HG02852 (cell line): ENCODE measurements around the gene TMEM169.

Source experiments
- ATAC-seq: cut with Tn5 transposase; IDR thresholded peaks from one replicate; pipeline ENCODE4 v1.9.1; 2021; ENCODE audit warnings: mild to moderate bottlenecking, moderate library complexity; ENCODE audit not compliant: unreplicated experiment

Gene TMEM169, protein sequence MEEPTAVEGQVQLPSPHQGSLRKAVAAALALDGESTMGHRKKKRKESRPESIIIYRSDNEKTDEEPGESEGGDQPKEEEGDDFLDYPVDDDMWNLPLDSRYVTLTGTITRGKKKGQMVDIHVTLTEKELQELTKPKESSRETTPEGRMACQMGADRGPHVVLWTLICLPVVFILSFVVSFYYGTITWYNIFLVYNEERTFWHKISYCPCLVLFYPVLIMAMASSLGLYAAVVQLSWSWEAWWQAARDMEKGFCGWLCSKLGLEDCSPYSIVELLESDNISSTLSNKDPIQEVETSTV

DNA sequence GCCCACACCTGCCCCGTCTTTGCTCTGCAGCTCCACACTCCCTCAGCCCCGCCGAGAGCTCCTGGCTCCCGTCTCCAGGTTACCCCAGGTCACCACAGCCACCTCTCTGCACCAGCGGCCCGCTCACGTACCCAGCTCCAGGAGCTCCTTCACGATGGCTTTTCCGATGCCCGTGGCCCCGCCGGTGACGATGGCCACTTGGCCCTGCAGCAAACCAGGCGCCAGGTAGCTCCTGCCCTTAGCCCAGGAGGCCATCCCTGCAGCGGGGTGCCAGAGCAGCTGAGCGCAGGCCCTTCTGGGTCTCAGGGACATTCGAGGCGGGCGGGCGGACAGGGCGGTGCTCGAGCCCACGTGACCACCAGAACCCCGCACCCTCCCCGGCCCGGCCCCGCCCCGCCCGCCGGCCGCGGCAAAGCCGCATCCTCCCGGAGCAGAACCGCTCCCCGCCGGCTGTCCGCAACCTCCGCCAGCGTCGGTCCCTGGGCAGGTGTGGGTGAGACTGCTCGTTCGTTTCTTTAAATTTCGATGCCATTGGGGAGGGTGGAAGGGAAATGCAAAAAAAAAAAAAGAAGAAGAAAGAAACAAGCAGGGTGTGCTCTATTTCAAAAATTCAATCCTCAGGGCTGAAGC, at the start of gene TMEM169, which contains the start of gene PECR:
TMEM169 (plus strand) TSS at position 433 of the 630 bp plus-strand sequence. CDS start 14,045 bp downstream, outside the sequence.
PECR (minus strand) TSS at position 323 of the 630 bp plus-strand sequence; CDS start at position 255, 68 bp downstream.
- peak; percentile 92 for ATAC-seq

DNA sequence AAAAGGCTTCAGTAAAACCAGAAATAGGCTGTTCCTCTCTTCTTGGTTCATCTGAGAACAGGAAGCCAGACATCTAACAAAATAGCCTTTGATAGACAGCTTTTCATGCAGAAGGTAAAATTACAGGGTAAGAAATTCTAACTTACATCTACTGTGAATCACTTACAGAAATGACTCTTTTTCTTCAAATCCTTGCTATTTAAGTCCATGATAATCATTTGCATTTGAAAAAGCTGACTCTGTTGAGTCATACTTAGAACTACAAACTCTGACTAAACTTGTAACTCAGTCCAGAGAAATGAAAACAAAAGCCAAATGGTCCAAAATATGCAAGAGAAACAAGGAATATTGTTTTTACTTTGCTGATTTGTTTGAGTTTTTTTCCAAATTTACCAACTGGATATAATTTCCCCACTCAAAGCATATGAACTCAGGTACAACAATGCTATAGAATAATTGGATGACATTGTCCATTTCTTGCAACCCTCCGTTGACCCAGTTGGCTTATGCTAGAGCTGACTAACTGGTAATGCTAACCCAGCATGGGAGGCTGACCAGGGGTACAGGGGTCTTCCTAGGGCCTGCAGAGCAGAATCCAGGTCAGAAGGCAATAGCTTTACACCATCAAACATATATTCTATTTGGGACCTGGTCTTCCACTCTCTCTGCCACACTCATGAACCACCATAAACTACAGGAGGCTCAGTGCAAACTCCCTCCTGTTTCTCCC, 49.6 kb upstream of the TMEM169 start:
- peak; percentile 81 for ATAC-seq

DNA sequence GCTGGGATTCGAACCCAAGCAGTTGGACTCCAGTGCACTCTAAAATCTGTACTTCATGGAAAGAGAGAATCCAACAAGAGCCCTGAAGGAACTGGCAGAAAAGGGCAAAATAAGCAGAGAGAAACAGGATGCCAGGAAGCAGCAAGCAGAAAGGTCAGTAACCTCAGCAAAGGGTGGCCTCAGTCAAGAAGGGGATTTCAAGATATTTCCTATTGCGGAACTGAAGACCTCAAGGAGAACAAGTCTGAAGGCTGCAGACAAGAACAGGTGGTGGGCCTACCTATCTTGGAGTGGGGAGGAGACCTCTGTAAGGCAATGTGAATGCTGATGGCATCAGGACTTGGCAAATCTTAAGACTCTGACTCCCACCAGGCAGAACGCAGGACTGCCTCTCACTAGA, 48.3 kb upstream of the TMEM169 start:
- peak; percentile 34 for ATAC-seq

DNA sequence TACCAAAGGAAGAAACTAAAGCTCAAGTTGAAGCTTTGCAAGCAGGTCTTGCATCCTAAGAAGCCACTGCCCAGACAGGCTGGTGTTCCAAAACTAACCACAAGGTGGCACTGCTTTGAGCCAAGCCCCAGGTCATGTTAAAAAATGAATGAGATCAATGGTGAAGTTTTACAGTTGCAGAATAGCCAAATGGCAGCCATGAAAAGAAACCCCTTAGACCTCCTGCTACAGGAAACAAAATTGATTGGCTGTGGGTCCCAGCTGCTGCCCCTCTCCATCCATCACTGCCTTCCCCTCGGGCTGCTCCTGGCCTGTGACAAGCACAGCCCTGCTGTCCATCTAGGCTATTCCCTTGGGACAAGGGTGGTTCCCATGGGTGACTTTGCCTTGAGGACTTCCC, 47.7 kb upstream of the TMEM169 start:
- peak; percentile 26 for ATAC-seq

DNA sequence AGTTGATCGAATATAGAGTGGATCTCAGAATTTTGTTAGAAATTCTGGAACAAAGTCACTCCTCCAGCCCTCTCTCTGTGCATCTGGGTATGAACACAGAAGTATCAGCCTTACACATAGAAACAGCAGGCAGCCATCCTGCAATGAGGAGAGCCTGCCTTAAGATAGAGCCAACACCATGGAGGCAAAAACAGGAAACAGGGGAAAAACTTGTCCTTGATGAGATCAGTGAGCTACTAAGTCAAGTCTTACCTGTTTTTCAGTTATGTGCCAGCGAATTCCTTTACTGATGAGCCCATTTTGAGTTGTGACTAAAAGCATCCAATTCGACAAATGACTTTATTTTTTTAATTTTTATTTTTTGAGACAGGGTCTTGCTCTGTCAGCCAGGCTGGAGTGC, 41.8 kb upstream of the TMEM169 start:
- no peak for ATAC-seq

DNA sequence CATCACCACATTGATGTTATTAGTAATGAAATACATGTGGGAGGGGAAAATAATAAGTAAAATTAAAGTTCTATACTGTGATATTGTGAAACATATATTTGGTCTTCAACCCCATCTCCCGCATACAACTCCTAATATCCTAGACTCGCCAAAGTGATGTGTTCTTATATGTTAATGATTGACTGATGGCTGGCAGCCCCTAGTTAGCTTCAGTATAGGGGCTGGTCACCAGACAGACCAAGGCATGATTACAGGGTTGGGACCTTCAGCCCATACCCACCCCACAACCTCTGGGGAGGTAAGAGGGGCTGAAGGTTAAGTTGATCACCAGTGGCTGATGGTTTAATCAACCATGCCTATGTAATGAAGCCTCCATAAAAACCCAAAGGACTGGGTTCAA, 40.3 kb upstream of the TMEM169 start:
- ATAC-seq: no peak

DNA sequence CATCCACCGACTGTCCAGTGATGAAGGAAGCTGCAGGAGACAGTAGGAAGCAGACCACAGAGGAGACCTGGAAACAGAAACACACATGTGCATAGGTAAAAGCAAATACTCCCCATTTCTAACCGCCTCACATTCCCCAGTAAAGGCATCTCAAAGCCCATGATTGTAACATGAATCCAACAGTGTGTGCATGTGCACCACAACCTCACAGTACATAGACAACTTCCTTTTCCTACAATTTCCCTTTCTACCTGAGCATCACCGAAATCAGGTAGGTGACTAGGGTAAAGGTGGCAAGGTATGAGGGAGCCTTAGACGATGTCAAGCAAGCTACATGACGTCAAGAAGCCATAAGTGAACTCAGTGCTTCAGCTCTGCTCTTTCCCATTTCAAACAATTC, 37.8 kb upstream of the TMEM169 start:
- no peak for ATAC-seq

DNA sequence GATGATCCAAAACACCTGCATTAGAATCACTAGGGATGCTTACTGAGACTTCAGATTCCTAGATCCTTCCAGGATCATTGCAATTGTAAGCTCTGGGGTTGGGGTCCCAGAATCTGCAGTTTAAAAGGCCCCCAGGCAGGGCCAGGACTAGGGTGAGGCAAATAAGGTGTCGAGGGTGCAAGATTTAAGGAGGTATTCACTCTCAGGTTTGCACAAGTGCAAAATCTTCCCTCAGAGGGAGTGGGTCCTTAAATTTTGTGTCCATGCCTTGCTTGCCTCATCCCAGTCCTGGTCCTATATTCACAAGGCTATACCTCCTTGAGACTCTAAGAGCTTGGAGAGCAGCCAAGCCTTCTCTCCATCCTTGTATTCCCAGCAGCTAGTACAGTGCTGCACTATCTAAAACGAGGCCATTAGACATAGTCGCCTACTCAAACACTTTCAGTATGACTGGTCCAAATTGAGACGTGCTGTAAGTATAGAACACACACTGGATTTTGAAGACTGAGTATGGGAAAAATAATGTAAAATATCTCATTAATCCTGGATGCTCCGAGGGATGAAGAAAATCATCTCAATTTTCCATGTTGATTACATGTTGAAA, 36.7 kb upstream of the TMEM169 start:
- peak; percentile 99 for ATAC-seq

DNA sequence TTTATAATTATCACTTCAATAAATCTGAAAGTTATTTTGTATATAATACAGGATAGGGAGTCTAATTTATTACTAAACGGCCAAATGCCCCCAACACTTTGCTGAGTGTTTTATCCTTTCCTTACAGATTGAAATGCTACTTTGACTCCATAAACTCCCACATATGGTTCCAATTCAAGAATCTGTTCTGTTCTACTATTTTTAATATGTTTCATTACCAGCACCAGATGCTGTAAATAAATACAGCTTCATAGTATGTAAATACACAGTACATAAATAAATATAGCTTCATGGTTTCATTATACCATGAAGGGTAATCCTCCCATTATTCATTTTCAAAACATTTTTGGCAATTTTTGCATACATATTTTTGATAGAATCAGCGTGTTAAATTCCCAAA, 34.3 kb upstream of the TMEM169 start:
- ATAC-seq: no peak

DNA sequence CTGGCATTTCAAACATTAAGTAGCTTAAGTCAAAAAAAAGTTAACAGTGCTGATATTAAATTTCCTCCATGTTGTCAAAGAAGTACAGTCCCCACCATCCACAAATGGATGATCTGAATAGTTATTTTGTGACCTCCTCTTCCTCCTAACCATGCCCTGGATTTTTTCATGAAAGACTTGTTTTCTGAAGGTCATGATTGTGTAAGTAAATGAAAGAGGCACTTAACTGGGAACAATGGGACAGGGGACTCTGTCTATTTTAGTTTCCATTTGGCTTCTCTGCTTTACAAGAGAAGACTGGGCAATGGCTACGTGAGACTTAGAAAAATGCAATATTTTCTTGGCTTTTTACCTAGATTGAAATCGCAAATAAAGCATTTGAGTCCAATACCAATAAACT, 32.3 kb upstream of the TMEM169 start:
- no peak for ATAC-seq

DNA sequence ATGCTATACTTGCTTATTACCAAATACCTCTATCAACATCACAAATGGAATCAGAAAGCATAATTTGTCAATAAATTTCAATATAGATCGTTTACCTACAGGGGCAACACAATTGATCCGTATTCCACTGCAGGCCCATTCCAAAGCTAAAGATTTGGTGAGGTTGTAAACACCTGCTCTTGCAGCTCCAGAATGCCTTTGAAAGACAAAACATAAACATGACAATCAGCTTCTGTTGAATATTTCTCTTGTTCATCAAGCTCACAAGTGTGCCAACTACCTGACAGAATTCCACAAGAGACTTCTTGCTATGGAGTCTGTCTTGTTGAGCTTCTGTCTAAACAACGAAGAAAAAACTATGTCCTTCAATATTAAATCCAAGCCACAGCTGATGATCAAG, 30.4 kb upstream of the TMEM169 start:
- no peak for ATAC-seq

DNA sequence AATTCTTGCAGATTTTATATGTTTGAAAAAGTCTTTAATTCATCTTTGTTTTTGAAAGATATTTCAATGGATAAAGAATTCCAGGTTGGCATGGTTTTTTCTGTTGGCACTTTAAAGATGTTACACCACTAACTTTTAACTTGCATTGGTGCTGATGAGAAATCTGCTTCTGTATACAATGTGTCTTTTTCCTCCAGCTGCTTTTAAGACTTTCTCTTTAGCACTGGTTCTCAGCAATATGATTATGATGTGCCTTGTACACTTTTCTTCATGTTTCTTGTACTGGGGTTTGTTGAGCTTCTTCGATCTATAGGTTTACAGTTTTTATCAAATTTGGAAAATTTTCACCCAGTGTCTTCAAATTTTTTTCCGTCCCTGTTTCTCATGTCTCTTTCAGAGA, 29.3 kb upstream of the TMEM169 start:
- no peak for ATAC-seq

DNA sequence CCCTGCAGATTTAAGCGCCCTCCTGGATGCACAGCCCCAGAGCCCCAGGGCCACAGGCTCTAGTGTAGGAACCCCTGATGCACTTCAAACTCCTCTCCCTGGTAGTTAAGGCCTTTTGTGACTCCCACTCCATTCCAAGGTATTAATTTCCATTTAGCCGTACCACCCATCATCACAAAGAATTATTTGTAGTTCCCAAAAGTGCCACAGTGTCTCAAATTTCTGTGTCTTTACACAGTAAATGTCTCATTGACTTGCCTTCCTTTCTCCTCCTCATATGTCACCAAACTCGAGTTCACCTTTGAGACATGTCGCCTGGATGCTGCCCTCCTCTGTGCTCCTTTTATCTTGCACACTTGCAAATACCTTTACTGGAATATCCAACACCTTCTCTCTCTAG, 26.0 kb upstream of the TMEM169 start:
- no peak for ATAC-seq

DNA sequence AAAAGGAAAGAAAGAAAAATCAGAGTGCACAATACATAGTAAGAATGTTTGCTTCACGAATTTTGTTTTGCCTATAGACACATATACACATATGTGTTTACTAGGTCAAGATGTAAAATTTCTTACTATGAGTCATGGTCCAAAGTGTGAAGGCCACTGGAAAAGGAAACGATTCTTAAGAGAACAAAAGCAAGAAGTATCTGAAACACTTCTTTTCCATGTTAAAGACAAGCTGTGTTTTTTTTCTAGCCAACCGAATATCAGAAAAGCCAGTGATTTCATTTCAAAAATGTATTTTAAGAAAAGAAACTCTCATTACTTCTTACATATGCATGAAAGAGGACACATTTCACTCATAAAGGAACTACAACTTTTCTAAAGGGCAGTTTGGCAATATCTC, 25.0 kb upstream of the TMEM169 start:
- peak; percentile 42 for ATAC-seq

DNA sequence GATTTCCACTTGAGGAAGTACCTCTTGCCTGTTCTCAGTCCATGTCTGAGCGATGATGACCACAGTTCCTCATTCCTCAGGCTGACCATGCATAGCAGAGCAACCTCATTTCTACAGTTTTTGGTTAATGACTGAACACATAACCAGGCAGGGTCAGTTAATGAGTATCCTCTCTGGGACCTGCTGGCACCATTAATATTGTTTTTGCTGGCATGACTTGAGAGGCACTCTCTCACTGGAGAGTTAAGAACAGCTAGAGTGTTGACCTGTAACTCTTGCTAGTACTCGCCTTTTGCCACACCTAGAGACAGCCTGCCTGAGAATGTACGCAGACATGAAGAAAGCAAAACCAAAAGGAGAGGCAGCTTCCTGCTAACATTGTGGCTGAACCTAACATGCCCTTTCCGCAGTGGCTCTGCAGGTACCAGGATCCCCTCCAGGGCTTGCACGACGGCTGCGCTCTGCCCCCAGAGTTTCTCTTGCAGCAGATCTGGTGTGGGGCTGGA, 24.0 kb upstream of the TMEM169 start:
- ATAC-seq: peak; percentile 86

DNA sequence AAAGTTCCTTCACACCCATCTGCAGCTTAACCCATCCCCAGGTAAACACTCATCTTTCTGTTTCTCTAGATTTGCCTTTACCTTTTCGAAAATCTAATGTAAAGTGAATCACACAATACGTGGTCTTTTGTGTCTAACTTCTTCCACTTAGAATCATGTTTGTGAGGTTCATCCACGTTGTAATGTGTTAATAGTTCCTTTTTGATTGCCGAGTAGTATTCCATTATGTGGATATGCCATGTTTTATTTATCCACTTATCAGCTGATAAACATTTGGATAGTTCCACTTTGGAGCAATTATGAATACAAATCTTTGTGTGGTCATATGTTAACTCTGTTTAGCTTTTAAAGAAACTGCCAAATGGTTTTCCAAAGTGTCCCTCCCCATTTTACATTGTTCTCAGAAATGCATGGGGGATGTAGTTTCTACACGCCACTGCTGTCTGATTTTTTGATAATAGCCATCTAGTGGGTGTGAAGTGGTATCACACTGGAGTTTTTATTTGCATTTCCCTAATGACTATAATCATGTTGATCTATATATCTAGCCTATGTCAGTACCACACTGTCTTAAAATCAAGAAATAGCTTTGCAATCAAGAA, 22.4 kb upstream of the TMEM169 start:
- no peak for ATAC-seq

DNA sequence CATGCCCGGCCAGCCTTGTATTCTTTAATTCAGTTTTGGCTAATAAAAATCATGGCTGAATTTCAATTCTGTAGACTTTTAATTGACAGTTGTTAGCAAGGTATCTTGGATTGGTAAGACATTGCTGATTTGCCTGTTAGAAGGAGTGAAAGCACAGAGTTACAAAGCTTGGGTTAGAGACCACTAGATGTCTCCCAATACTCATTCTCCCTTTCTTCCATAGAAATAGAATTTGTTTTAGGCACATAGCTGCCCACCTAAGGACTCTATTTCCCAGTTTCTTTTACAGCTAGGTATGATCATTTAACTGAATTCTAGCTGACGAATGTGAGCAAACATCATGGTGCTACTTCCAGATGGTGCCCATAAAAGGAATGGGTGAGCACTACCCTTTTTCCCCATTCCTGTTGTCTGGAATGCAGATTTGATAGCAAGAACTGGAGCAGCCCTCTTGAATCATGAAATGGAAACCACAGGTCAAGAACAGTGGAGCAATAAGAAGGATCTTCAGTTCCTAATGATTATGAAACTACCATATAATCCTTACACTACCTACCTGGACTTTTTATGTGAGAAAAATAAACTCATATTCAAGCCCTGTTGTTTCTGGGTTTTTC, 17.6 kb upstream of the TMEM169 start:
- no peak for ATAC-seq

DNA sequence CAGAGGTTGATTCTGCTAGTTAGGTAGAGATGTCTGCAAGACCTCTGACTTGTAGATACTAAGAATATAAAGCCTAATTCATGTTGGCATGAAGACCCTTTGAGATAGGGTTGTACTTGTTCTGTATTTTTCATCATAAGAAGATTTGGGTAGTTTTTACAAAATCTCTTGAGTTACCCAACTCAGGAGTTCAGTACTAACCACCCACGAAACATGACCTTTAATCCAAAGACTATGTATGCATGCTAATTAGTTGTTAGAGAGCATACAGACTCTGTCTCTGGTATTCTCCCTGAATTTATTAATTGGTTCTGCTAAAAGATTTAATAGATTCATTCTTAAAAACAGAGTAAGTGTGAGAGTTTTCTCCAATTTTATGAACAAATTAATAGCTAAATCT, 17.1 kb upstream of the TMEM169 start:
- ATAC-seq: no peak

DNA sequence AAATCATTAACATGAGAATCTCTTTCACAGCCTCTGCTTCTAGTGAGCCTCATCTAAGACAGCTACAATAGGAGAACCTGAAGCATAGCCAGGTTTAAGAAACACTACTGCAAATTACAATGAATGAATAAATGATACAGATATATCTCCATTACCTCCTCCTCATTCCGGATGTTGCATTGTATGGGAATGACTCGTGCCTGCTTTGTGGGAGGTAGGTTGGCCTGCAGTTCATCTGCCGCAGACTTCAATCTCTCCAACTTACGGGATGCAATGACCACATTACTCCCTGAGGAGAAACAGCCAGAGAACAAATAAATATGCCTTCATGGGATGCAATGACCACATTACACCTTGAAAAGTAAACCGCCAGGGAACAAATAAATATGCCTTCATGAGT, 15.5 kb upstream of the TMEM169 start:
- ATAC-seq: no peak

DNA sequence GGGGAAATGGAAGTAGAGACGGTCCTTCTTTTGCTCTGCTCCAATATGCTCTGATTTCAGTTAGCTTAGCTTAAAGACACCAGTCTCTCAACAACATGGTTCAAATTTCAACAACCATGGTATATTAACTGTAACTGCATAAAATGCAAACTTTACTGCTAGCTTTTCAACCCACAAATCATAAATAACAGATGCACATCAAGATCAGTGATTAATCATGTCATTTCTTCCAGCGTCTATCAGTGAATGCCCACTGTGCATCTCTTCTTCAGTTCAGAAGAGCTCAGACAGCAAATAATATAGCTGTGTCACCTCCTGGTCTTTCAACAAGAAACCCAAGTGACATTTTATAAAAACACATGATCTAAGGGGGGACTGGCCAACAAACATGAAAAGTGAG, 12.7 kb upstream of the TMEM169 start:
- no peak for ATAC-seq
